GM21515 (cell line): ENCODE results near the gene UHRF1.
"Not testable (repeated sequence)": the region's sequence is repeated elsewhere in the genome, so short reads cannot be mapped to it uniquely, and the experiment has no call there.

Experiments
- ATAC-seq: cut with Tn5 transposase; IDR thresholded peaks from one replicate; pipeline ENCODE4 v1.9.1; 2021; ENCODE audit not compliant: unreplicated experiment

The UHRF1 gene

DNA sequence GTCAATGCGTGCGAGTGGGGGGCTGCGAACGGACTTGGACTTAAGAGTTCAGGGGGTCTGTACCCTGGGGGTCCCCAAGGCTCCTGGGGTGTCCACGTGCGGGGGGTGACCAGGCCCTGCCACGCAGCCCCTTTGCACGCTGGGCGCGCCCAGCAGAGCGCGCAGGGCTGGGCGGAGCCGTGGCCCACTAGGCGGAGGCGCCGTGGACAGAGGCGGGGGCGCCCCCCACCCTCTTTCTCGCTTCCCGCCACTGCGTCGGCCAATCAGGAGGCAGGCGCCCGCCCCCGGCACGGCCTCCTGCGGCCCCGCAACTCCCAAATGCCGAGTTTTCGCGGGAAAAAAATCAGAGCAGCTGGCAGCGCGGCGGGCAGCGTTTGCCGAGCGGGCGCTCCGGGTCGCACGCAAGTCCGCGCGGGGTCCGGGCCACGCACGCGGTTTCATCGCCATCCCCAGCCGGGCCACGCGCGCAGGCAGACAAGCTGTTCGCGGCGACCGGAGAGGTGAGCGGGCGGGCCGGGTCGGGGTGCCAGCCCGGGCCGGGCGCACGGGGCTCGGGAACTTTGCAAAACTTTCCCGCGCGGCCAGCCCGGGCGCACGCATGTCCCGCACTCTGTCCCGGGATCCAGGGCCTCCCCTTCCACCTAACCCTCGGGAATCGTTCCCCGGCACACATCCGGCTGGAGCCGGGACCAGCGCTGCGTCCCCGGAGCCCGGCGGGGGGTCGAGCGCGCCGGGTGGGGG, at the start of gene UHRF1:
Gene UHRF1, plus strand, starts transcription at position 346 of the 741 bp plus-strand sequence. CDS start 1,385 bp downstream, outside the sequence.
- ATAC-seq, result no peak

DNA sequence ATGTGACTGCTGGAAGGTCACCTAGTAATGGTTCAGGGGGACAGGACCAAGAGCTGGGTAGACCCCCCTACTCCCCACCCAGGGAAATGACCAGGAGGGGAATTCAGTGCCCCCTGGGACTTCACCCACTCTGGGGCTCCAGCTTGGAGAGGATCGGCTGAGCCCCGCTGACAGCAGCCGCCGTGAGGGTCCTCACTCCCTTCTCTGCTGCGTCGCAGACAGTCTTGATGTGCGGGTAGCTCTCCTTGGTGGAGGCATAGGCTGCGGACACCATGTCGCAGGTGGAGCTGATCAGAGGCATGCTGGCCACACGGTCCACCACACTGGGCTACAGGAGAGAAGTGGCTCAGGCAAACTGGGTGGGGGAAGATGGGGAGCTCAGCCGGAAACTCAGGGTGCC, 49.6 kb upstream of the UHRF1 start:
- ATAC-seq, result no peak

DNA sequence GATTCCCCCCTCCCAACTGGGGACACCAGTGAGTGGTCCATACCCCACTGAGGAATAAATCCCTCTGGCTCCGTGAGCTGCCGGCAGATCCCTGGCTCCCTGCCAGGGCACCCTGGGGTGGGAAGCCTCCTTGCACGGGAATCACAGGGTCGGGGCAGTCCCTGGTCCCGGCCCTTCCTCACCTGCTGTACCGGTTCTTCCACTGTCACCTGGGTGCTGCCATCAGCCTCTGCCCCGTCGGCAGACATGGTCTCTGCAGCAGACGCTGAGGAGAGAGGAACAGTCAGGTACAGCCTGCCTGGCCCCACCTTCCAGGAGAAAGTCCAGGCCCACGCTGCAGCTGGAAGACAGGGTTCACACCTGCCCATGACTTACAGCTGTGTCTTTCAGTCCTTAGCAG, 48.2 kb upstream of the UHRF1 start:
- no peak for ATAC-seq

DNA sequence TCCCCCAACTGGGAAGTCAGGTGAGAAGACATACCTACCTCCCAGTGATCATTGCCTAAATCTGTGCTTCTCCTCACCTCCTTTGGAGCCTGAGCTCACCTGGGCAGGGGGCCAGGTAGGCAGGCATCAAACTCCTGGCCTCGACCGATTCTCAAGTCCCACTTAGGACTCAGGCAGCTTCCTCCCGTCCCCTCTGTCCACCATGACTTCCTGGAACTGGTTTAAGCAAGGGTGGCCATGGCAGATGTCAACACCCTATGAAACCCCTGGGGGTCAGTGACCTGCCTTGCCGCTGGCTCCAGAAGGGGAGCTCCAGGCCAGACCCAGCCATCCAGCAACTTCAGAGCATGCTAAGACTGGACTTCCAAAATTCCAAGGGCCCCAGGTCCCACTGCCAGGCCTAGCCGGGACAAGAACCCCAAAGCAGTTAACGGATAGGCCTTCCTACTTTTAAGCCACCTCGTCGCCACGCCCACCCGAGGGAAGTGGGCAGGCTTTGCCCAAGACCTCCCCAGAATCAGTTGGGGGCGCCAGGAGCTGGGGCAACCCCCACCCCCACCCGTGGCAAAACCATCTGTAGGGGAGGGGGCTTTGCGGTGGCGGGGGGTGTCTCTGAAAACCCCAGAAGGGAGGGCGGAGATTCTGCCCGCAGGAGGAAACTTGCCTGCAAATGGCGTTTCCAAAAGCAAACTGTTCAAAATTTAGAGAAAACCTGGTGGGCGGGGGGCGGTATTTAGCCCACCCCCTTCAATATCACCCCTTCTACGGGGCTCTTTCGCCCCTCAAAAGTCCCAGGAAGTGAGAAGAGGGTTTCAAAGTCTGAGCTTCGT, 42.5 kb upstream of the UHRF1 start:
- no peak for ATAC-seq

DNA sequence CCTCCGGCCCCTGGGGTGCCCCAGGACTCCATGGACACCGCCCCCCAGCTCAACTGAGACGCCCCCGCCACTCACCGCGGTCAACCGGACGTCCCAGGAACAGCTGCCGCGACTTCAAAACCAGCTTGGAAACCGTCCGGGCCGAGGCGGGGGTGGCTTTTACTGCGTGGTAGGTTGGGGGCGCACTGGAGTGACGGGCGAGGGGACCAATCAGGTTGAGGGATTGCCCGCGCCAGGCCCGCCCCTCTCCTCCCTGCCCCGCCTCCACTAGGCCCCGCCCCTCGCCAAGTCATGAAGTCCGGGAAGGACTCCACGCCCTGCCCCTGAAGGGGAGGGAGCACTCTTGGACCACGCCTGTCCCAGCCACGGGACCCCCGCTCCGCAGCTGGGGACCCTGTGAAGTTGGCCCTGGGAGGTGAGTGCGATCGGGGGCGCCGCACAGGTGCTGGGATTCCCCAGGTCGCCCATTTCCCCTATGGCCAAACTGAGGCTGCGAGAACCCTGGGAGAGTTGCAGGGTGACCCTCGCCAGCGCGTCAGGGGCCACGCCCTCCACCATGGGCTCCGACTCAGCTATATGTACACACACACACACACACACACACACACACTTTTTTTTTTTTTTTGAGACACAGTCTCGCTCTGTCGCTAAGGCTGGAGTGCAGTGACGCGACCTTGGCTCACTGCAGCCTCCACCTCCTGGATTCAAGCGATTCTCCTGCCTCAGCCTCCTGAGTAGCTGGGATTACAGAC, 41.6 kb upstream of the UHRF1 start, which contains the start of gene PLIN3:
Gene PLIN3, minus strand, starts transcription at position 134 of the 752 bp plus-strand sequence. CDS start 6,273 bp downstream, outside the sequence.
- ATAC-seq, result peak; percentile 69

DNA sequence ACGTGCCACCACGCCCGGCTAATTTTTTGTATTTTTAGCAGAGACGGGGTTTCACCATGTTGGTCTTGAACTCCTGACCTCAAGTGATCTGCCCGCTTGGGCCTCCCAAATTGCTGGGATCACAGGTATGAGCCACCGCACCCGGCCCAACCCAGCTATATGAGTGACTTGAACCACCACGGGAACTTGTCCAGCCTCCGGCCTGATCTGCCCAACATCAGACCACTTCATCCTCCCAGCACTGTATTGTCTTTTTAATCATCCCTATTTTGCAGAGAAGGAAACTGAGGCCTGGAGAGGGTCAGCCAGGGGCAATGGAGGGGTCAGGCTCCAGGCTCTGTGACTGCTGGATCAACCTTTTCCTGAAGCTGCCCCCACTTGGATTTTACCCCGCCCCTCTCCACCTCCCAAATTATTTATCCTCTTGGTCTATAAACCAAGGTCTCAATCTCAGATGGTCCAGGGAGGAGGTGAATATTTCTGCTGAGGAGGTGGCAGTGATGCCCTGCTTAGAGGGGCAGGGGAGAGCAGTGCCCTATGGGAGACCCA, 40.9 kb upstream of the UHRF1 start:
- ATAC-seq, result no peak

DNA sequence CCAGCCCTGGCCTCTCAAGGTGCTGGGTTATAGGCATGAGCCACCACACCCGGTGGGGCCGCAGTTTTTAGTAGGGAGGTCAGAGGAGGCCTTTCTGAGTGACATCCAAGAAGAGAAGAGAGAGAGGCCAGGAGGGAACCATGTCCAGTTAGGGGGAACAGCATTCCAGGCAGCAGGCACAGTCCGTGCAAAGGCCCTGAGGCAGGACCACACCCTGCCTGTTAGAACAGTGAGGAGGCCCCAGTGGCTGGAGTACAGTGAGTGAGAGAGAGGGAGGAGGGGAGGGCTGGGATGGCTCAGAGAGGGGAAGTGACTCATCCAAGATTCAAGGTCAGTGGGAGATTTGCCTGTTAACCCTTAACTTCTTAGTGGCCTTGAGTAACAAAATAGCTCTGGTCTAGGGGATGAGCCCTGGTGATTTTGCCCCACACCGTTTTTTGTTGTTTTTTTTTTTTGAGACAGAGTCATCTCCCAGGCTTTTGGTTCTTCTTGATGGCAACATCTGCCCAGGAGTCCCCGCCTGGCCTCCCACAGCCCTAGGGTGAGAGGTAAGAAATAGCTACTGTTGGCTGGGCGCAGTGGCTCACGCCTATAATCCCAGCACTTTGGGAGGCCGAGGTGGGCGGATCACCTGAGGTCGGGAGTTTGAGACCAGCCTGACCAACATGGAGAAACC, 39.1 kb upstream of the UHRF1 start:
- no peak for ATAC-seq

DNA sequence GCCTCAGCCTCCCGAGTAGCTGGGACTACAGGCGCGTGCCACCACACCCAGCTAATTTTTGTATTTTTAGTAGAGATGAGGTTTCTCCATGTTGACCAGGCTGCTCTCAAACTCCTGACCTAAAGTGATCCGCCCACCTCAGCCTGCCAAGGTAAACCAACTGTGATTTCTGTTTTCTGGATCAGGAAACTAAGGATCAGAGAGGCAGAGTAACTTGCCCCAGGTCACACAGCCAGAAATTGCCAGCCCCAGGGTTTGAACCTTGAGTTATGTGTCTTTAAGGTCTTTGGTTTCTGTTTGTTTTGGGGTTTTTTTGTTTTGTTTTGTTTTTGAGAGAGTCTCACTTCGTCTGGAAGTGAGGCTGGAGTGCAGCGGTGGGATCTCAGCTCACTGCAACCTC, 37.6 kb upstream of the UHRF1 start:
- ATAC-seq, result no peak

DNA sequence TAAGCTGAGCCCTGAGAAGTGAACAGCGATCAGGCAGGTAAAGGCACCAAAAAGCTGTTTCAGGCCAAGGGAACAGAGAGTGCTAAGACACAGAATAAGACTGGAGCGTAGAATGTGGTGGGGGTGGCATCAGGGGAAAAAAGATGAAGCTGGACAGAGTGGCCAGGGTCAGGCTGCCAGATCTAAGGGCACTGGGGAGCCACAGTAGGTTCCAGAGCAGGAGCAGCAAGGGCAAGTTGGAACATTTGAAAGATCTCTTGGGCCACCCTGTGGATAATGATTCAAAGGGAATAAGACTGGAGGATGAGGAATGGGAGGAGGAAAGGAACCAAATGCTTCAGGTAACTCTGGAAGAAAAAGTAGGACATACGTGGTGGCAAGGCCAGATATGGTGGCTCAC, 35.4 kb upstream of the UHRF1 start:
- no peak for ATAC-seq

DNA sequence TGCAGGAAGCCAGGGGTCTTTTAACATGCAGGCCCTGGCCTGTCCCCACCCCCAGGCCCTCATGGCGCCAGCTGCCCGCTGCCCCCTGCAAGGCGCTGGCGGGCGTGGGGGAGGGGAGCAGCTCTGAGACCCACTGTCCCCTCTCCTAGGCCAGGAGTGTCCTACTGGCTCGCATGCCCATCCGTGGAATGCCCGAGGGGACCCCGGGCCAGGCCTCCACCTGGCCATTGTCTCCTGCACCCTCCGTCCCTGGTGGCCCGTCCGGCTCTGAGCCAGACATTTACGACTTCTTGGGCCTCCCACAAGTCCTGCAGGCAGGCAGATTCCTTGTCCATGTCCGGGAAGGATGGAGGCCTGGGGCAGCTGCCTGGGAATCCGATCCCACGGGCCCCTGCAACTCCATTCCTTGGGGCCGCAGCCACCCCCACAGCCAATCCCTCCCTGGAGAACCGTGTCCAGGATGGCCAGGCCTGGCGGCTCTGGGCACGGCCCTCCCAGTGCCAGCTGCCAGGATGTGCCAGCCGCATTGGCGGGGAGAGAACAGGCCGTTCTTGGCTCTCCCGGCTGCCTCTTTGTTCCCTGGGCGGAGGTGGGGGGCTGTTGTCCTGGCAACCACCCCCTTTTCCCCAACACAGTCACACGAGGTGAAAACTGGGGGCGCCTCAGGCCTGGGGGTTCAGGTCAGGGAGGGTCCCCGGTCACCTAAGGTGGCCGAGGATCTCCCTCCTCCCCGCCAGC, 31.4 kb upstream of the UHRF1 start:
- ATAC-seq, result no peak

DNA sequence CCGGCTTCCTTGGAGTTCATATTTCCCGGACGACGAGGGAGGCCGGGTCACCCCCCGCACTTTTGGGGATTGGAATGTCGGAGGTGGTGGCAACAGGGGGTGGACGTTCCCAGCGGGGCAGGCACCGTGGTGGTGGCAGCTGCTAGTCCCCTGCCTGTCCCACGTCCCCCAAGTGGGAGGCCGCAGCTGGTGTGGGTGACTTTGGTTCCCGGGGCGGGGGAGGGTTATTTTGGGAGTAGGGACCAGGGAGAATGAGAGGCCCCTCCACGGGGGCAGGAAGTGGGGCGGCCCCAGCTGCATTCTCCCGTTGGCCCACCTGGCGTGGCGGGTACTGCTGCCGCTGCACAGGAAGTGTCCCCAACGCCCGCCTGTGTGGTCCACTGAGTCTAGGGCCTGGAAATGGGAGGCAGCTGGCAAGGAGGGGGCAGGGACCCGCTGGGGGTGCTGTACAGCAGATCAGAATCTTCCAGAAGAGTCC, 30.8 kb upstream of the UHRF1 start:
- no peak for ATAC-seq

DNA sequence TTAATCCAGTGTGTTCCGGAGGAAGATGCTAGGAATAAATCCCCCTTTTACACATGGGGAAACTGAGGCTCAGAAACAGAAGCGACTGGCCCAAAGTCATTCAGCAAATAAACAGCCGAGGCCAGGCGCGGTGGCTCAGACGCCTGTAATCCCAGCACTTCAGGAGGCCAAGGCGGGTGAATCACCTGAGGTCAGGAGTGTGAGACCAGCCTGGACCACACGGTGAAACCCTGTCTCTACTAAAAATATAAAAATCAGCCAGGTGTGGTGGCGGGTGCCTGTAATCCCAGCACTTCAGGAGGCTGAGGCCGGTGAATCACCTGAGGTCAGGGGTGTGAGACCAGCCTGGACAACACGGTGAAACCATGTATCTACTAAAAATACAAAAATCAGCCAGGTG, 30.3 kb upstream of the UHRF1 start:
- no peak for ATAC-seq

DNA sequence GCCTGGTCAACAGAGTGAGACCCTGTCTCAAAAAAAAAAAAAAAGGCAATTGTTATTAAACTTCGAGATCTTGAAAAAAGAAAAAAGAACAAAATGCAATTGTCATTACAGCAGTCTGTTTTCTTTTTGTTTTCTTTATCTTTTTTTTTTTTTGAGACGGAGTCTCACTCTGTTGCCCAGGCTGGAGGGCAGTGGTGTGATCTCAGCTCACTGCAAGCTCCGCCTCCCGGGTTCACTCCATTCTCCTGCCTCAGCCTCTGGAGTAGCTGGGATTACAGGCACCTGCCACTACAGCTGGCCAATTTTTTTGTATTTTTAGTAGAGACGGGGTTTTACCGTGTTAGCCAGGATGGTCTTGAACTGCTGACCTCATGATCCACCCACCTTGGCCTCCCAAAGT, 26.4 kb upstream of the UHRF1 start:
- not testable (repeated sequence) for ATAC-seq

DNA sequence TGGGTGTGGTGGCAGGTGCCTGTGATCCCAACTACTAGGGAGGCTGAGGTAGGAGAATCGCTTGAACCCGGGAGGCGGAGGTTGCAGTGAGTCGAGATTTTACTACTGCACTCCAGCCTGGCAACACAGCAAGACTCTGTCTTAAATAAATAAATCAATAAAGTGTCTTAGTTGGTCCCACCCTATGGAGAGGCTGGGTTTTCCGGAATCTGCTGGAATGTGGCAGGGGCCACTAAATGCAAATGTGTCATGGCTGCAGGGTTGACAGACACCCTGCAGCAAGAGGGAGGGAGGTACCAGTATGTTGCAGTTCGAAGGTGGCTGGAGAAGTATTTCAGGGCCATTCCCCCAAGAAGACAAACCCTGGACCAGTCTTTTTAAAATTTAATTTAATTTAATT, 24.3 kb upstream of the UHRF1 start:
- ATAC-seq, result not testable (repeated sequence)

DNA sequence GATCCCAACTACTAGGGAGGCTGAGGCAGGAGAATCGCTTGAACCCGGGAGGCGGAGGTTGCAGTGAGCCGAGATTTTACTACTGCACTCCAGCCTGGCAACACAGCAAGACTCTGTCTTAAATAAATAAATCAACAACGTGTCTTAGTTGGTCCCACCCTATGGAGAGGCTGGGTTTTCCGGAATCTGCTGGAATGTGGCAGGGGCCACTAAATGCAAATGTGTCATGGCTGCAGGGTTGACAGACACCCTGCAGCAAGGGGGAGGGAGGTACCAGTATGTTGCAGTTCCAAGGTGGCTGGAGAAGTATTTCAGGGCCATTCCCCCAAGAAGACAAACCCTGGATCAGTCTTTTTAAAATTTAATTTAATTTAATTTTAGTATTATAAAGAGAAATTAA, 21.5 kb upstream of the UHRF1 start:
- ATAC-seq, result not testable (repeated sequence)

DNA sequence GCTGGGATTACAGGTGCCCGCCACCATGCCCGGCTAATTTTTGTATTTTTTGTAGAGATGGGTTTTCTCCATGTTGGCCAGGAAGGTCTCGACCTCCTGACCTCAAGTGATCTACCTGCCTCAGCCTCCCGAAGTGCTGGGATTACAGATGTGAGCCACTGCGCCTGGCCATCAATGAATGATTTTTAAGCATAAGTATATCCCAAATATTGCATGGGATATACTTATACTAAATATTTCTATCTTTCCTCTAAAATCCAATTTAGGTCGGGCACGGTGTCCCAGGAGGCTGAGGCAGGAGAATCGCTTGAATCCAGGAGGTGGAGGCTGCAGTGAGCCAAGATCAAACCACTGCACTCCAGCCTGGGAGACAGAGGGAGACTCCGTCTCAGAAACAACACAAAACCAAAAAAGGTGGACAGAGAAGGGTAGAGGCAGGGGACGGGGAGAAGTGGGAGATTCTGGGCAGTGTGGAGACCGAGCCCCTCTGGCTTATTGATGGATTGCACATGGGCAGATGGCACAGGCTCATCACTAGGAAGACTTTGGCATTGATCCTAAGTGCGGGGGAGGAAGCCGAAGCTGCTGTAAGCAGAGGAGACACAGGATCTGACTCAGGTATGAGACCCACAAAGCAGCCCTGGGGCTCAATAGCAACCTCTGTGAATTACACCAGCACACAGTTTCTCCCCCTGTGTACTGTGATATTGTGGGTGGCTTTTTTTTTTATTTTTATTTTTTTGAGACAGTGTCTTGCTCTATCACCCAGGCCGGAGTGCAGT, 20.1 kb upstream of the UHRF1 start:
- ATAC-seq, result no peak

DNA sequence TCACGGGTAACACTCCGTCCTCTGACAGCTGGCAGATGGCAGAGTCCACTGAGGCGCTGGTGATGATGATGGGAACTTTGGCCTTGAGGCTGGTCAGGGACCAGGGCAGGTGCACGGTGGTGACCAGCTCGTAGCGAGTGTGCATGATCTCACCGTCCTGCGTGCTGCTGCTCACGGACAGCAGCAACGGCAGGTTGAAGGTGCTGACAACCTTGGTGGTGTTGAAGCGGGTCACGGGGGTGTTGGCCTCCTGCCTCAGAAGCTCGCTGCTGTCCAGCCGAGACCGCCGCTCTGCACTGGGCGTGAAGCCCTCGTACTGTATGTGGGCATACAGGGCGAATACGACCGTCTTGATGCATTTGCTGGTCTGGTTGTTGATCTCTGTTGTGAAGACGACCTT, 18.2 kb upstream of the UHRF1 start:
- ATAC-seq, result no peak

DNA sequence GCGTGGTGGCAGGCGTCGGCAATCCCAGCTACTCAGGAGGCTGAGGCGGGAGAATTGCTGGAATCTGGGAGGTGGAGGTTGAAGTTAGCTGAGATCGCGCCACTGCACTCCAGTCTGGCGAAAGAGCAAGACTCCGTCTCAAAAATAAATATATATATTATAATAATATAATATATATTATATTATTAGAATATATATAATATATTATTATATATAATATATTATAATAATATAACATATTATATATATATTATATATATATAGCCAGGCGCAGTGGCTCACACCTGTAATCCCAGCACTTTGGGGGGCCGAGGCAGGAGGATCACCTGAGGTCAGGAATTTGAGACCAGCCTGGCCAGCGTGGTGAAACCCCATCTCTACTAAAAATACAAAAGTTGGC, 16.3 kb upstream of the UHRF1 start:
- ATAC-seq, result not testable (repeated sequence)

DNA sequence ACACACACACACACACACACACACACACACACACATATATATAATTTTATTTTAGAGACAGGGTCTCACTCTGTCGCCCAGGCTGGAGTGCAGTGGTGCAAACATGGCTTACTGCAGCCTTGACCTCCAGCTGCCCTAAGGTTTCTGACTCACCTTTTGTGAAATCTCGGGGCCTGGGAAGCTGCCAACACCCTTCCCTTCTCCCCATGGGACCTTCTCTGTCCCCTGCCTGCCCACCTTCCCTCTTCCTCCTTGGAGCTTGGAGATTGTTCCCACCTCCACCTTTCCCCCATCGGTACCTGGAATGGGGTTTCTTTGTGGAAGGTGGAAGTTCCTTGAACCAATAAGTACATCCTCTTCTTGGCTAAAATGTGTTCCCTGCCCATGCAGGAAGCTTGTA, 12.9 kb upstream of the UHRF1 start:
- no peak for ATAC-seq
